Right lobe of liver (tissue), 6 donors: ENCODE data around the gene ZBTB16. TPM values are rescaled to one million over a fixed set of nuclear protein-coding genes. Genes with fewer than 3 reads are reported as not detected.

Source experiments
- ATAC-seq, 4 donors: fragments of 200-7000 bp; cut with Tn5 transposase; one replicate each; pipeline ENCODE4 v1.9.1; 2020; ENCODE audit warnings: mild to moderate bottlenecking in 4 of 4, moderate library complexity in 4 of 4
- DNase-seq, 3 donors: peaks; one replicate each; pipeline ENCODE4 v3.0.0-alpha.2; 2020
- H3K27ac ChIP-seq, 3 donors: fragments of 200-600 bp; one replicate each; pipeline ENCODE4 v1.8.0; 2022
- H3K27me3 ChIP-seq, 2 donors: fragments of 200-600 bp; one replicate each; pipeline ENCODE4 v1.8.0; 2022
- H3K36me3 ChIP-seq, 4 donors: fragments of 200-600 bp; sonication (generic) in 1 of 4; one replicate each; pipeline versions ENCODE4 v1.5.1 to v1.8.0; 2017 to 2022; ENCODE audit warnings: control low read depth in 1 of 4
- H3K4me1 ChIP-seq, 4 donors: fragments of 200-600 bp; sonication (generic) in 1 of 4; one replicate each; pipeline versions ENCODE4 v1.5.1 to v1.8.0; 2017 to 2022; ENCODE audit warnings: control low read depth in 1 of 4
- H3K4me3 ChIP-seq, 3 donors: fragments of 200-600 bp; one replicate each; pipeline ENCODE4 v1.8.0; 2022
- H3K9me3 ChIP-seq, 4 donors: fragments of 200-600 bp; sonication (generic) in 1 of 4; one replicate each; pipeline versions ENCODE4 v1.5.1 to v1.8.0; 2017 to 2022; ENCODE audit warnings: control low read depth in 1 of 4
- POLR2A ChIP-seq: fragments of 450-650 bp; IDR thresholded peaks from one replicate; pipeline ENCODE4 v1.6.1; 2017; ENCODE audit warnings: antibody characterized with exemption, mild to moderate bottlenecking
- WGBS: methylation state at CpG from one replicate; pipeline ENCODE4 v1.1.6; 2018; ENCODE audit warnings: low coverage, low lambda C conversion rate; ENCODE audit not compliant: insufficient coverage; ENCODE audit errors: missing lambda C conversion rate; 5-methylcytosine and 5-hydroxymethylcytosine counted together
- intact Hi-C, 2 donors: fragments of 100-400 bp; cut with DNase I; formaldehyde crosslinking; loops; one replicate each; pipeline versions ENCODE4 v1.11.2 to v1.14.1; 2022
- total RNA-seq, 6 experiments: library from RNA; depleted of rRNA in 2 of 6; stranded (reverse); fragments of >200 nt in 2 of 6; fragmentation: NEBNext Ultra II Directional in 3 of 6; extraction: Animal tissue kit (Norgen Biotek cat#: 25700) in 3 of 6; gene quantifications; one replicate each; pipeline versions ENCODE4 v1.1.0 to v1.2.4, GENCODE V29; 2016 to 2023
- TF ChIP-seq, protein P1 (sequence below), 4 donors: fragments of 200-600 bp in 3 of 4; fragments of 450-650 bp in 1 of 4; IDR thresholded peaks; one replicate each; pipeline versions ENCODE4 v1.5.1 to v1.8.0; 2016 to 2022; ENCODE audit warnings: antibody characterized with exemption in 4 of 4, mild to moderate bottlenecking in 2 of 4
- donor health status: DM: no; HTN: yes; CAD: no.
- donor health status: DM: no; HTN: no; CAD: no.
- donor health status: DM: no; HTN: no; CAD: no.
- donor health status: DM: no; HTN: yes; CAD: no.
- donor health status: DM: no; HTN: yes; CAD: no.

The ZBTB16 gene
- total RNA-seq, 6 experiments from 2014 or later: 13.1 to 205 (median 52.2) TPM

DNA sequence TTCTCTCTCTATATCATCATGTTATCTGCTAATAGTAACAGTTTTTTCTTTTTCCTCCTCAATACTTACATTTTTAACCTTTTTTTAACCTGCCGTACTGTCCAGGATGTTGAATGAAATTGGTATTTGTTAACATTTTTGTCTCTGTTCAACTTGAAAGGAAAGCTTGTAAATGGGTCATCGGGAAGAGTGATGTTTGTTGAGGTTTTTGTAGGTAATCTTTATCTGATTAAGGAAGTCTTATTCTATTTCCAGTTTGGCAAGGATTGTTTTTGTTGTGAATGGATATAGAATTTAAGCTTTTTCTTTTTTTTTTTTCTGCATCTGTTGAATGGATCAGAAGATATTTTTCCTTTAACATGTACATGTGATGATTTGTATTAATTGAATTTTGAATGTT is 228.6 kb downstream of the ZBTB16 start:
- intact Hi-C loops: no loop called here
- DNase-seq (no peak), ATAC-seq (no peak)
- H3K4me1 ChIP-seq: peaks cover 0 to 26% (median 5%) of the 10 kb centered on the region in 4 donors
- TF ChIP-seq, protein P1, sequence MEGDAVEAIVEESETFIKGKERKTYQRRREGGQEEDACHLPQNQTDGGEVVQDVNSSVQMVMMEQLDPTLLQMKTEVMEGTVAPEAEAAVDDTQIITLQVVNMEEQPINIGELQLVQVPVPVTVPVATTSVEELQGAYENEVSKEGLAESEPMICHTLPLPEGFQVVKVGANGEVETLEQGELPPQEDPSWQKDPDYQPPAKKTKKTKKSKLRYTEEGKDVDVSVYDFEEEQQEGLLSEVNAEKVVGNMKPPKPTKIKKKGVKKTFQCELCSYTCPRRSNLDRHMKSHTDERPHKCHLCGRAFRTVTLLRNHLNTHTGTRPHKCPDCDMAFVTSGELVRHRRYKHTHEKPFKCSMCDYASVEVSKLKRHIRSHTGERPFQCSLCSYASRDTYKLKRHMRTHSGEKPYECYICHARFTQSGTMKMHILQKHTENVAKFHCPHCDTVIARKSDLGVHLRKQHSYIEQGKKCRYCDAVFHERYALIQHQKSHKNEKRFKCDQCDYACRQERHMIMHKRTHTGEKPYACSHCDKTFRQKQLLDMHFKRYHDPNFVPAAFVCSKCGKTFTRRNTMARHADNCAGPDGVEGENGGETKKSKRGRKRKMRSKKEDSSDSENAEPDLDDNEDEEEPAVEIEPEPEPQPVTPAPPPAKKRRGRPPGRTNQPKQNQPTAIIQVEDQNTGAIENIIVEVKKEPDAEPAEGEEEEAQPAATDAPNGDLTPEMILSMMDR (IDR thresholded peaks at IDR 0.05): no peak
- no peak for TF ChIP-seq POLR2A
- H3K4me3 ChIP-seq: no peak overlapping the region
- H3K9me3 ChIP-seq: no peaks in the 10 kb centered on the region
- no peaks in the 10 kb centered on the region for H3K36me3 ChIP-seq
- WGBS: 77% methylated on average over 2 of the region's 2 CpGs
- H3K27me3 ChIP-seq: no peaks in the 10 kb centered on the region
- H3K27ac ChIP-seq: no peak overlapping the region

DNA sequence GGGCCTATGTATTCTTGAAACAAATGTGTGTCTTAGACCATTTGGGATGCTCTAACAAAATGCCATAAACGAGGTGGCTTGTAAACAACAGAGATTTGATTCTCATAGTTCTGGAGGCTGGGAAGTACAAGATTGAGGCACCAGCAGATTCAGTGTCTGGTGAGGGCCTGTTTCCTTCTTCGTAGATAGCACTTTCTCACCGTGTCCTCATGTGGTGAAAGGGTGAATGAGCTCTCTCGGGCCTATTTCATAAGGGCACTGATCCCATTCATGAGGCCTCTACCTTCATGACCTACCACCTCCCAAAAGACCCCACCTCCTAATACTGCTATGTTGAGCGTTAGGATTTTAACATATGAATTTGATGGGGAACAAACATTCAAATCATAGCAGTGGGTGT is 230.3 kb downstream of the ZBTB16 start:
- peaks cover 0 to 33% (median 7%) of the 10 kb centered on the region in 4 donors for H3K4me1 ChIP-seq
- ATAC-seq: no peak
- H3K27ac ChIP-seq: no peak overlapping the region
- H3K27me3 ChIP-seq: no peaks in the 10 kb centered on the region
- no peaks in the 10 kb centered on the region for H3K36me3 ChIP-seq
- 70% methylated on average over 5 of the region's 5 CpGs for WGBS
- H3K4me3 ChIP-seq: no peak overlapping the region
- DNase-seq: no peak
- intact Hi-C loops: no loop called here
- H3K9me3 ChIP-seq: no peaks in the 10 kb centered on the region
- TF ChIP-seq, protein P1 (IDR thresholded peaks at IDR 0.05): no peak
- no peak for TF ChIP-seq POLR2A

DNA sequence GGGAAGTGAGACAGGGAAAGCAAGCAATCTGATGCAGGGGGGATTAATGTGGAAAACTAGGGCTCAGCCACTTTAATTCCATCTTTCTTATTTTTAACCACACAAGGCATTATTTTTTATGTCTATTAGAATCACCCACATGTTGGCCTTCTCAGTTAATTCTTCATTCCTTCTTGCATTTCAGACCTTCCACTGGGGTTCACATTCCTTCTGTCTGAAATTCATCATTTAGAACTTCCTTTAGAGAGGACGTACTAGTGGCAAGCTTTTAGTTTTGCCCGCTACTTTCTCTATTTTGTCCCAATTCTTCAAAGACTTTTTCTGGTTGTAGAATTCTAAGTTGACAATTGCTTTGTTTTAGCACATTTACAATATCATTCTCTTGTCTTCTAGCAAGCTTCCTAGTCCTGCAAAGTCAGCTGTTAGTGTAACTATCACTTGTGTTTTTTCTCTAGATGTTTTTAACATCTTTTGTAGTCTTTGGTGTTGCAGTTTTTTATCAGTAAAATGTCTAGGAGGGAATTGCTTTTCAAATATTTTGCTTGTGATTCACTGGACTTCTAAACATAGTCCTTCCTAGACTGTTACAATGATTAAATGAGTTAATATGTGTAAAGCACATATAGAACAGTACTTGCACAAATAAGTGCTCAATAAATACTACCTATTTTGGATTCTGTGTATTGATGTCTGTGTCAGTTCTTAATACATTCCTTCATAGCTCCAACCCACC is 231.2 kb downstream of the ZBTB16 start:
- Histone ChIP-seq H3K9me3 (no peaks in the 10 kb centered on the region), H3K4me3 (peak overlapping the region in 1 of 3 donors; percentile 3), H3K4me1 (peaks cover 0 to 36% (median 11%) of the 10 kb centered on the region in 4 donors), H3K36me3 (no peaks in the 10 kb centered on the region), H3K27ac (peak overlapping the region; percentile 86 to 98 (median 89)), H3K27me3 (no peaks in the 10 kb centered on the region)
- intact Hi-C loops: no loop called here
- DNase-seq (no peak), ATAC-seq (no peak)
- WGBS: 89% methylated on average over 2 of the region's 2 CpGs
- TF ChIP-seq, protein P1 (IDR thresholded peaks at IDR 0.05): no peak
- TF ChIP-seq POLR2A: no peak

DNA sequence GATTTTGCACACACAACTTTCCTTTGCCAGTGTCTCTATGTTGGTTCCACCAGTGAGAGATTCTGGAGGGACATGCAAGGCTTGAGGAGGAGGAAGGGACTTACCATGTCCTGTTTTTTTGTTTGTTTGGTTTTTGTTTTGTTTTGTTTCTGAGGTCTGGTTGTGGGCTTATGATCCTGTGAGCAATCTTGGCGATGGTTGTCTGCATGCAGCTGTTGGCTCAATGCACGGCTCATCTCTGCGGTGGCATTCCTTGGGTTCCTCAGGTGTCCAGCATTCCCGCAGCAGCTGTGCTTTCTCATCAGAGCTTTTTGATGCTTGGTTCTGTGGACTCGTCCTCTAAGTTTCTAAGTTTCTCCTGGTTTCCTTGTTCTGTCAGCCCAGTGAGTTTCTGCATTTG is 231.9 kb downstream of the ZBTB16 start:
- no peaks in the 10 kb centered on the region for H3K36me3 ChIP-seq
- 22% methylated on average over 4 of the region's 5 CpGs for WGBS
- peak in 1 of 3 donors; percentile 45 for DNase-seq
- no peak for TF ChIP-seq POLR2A
- TF ChIP-seq, protein P1 (IDR thresholded peaks at IDR 0.05): no peak
- ATAC-seq: peak in 1 of 4 donors; percentile 2
- H3K4me3 ChIP-seq: peak overlapping the region; percentile 17 to 42 (median 39)
- H3K9me3 ChIP-seq: no peaks in the 10 kb centered on the region
- peak overlapping the region; percentile 86 to 98 (median 89) for H3K27ac ChIP-seq
- peaks cover 0 to 40% (median 12%) of the 10 kb centered on the region in 4 donors for H3K4me1 ChIP-seq
- H3K27me3 ChIP-seq: no peaks in the 10 kb centered on the region
- intact Hi-C loops: no loop called here
